HG02973 (cell line): Measurements from ENCODE around the gene CTNND2.

ENCODE experiments used
- ATAC-seq: cut with Tn5 transposase; IDR thresholded peaks from one replicate; pipeline ENCODE4 v1.9.1; 2021; ENCODE audit warnings: moderate library complexity; ENCODE audit not compliant: unreplicated experiment

The CTNND2 gene

DNA sequence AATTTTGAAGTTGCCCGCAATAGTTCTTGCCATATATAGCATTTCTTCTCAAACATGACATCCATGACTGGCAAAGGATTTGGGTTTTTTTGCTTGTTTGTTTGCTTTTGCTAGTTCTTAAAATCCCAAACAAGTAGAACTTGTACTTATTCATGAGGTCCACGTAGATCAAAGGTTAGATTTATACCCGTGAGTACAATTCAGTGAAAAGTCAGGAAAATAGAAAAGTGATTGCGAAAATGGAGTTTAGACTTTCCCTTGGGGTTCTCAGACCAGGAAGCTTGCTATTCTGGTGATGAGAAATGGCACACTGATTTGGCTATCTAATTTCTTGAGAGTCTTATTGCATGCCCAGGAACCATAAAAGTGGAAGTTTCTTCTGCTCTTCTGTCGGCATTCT lies 304.7 kb downstream of the CTNND2 start:
- no peak for ATAC-seq

DNA sequence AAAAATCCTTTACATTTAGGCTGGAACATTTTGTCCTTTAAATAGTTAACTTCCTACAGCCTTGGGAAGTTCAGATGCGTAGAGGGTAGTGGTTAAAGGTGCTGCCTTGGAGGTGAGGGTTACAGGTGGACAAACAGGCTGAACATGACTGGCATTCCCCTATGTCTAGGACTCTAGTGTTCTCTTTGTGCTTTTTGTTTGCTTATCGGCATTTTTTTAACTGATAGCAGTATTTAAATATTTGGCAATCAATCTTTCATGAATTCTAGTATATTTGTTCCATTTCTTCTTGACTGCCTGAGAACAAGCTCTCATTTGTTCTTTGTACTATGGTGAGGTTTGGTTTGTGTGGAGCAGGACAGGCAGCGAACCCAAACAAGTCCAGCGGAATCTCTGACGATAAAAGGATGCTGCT lies 307.6 kb downstream of the CTNND2 start:
- no peak for ATAC-seq

DNA sequence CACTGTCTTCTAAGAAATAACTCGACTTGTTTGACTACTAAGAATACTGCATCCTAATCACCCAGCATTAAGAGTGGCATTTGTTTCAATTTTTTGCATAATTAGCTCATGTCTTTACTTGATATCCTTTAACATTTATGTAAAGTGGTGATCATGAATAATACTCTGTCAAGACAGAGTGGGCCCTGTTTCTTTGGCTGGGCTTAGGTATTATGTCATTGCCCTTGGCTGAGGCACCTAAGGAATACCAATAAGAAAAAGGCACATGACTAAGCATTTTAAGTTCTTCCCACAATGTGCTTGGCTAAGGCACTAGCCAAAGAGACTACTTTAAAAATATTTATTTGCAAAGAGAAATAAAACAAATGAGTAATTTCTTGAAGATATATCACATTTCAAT lies 308.1 kb downstream of the CTNND2 start:
- no peak for ATAC-seq

DNA sequence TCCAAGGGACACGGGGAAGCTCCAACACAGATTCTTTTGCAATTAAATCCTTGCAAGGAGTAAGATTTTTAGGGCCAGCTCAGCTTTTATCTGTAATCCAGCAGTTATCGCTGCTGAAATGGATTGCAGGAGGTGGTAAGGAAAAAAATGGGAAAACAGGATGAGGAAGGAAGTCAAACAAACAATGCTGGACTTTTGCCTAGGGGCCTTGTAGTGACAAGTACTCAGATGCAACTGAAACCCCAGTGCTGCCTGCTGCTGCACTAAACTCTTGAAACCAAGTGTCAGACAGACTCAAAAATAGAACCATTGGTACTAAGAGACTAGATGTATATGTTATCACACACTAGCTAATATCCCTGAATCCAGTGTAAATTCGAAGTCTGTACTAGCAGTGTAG lies 309.2 kb downstream of the CTNND2 start:
- ATAC-seq = no peak

DNA sequence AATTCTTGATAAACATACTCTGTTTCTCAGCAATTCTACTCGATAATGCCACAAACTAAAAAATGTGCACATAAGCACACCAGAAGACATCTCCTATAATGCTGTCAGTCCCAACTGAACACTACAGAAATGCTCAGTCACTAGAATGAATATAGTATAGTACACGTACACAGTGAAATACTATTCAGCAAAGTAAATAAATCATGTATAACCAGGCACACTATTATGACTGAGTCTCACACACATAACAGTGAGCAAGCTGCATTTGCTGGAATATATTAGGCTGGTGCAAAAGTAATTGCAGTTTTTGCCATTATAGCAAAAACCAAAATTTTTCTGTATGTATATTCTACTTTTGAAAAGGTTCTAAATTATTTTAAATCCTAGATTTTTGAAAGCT lies 310.2 kb downstream of the CTNND2 start:
- no peak for ATAC-seq

DNA sequence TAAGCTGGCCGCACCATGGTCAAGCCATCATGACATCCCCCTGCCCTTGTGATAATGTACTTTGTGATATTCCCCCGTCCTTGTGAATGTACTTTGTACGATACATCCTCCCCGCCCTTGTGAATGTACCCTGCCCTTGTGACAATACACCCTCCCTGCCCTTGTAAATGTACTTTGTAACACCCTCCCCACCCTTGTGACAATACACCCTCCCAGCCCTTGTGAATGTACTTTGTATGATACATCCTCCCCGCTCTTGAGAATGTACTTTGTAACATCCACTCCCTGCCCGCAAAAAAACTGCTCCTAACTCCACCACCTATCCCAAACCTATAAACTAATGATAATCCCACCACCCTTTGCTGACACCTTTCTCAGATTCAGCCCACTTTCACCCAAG lies 313.8 kb downstream of the CTNND2 start:
- ATAC-seq = no peak

DNA sequence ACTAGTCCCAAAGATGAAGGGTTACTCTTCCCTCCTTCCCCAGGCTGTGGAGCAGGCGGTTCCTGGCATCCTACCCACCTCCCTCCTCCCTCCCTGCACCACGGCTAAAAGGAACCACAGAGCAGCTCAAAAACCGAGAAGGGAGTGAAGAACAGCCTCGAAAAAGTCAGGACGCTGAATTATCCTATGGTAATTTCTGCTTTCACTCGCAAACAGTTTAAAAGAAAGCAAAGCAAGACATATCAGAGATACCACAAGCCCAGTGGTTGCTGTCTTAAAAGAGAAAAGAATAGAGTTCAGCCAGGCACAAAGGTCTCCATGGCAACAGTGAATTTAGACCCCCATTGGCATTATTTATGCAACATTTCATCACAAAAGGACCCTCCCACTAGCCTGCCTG lies 315.4 kb downstream of the CTNND2 start:
- no peak for ATAC-seq

DNA sequence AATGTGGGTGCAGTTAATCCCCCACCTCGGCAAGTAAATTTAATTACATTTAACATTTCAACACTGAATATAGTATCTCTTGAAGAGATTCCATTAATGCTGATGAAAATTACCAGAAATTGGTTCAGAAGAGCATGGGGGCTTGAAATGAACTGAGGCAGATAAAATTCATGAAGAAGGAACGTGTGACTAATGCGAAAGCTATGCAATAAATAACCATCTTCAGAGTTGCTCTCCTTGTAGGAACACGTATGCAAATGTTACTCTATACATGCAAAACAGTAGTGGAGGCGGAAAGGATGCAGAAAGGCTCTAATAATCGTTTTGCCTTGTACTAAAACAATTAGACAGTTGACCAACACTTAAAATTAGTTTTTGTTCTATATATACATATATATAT lies 320.2 kb downstream of the CTNND2 start:
- no peak for ATAC-seq

DNA sequence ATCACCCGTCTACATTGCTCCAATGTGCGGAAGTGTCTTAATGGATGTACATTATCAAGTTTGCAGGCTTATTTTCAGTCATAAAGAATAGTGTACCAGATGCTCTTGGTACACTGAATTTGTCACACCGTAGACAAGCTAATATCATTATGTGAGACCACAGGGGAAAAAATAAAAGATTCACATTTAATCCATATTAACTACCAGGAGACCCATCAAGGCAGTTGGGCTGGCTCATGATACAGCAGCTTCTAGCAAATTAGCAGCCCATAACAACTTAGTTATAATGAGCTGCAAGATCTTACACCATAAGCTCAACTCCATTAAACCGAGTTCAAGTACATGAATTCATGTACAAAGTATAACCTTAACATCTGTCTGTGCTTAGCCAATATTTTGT lies 324.9 kb downstream of the CTNND2 start:
- no peak for ATAC-seq

DNA sequence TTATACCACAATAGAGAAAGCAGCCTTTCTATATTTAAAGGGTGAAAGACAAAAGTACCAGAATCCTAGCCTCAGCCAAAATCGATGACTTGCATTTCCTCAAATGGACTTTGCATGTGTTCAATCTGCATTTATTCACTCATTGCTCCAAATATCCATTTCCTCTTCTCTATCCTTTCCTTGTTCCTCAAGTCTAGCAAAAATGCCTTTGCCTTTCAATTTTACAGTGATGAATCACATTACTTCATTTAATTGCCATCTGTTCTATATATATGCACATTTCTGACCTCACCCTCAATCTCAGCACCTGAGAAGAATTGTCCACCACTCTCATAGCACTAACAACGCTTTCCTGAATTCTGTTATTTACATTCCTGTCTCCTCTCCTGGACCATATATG lies 329.5 kb downstream of the CTNND2 start:
- no peak for ATAC-seq

DNA sequence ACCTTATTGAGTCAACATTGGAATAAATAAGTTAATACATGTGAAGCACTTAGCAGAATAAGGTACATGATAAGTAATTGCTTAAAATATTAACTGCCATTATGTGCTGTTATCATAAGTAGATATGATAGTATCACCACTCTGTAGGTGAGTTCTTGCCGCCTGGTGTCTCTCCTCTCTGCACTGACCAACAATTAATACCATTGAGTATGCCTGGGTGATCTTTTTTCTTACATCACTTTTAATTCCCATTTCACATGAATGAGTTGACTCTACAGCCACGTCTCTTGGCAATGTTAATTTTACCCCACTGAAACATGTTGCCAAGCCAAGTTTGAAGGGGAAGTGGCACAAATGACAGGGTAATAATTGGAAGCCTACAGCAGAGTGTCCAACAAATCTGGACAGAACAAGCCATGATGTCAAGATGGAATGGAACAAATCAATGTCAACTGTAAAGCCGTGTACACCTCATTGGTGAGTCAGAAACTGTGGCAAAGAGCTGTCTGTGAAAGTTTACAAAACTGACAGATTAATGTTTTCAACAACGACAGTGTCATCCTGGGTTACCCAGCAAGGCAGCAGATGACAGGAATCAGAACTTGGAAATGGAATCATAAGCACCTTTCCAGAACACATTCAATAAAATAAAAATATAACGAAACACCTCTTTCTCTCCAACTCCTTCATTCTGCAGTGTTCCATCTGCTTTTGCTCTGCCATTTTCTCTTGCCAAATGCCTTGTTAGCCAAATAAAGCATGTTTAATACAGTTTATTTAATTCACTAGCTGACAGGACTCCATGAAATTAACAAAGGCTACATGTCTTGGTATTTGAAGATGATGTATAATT lies 330.9 kb downstream of the CTNND2 start:
- ATAC-seq = no peak

DNA sequence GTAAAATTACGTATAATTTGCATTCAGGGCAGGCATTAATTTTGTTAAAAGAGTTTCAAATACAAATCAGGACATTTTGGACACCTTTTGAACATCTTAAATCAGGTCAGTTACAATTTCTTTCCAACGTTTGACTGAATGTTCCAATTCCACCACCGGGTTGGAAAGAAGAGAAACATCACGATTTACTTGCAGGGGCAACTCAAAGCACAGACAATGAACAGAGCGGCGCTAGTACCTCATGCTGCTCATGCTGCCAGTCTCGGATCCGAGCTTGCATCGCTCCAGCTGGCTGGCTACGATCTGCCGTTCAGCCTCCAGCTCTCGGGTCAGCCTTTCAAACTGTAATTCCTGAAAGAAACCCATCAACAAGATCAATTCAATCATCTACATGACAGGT lies 339.5 kb downstream of the CTNND2 start:
- no peak for ATAC-seq

DNA sequence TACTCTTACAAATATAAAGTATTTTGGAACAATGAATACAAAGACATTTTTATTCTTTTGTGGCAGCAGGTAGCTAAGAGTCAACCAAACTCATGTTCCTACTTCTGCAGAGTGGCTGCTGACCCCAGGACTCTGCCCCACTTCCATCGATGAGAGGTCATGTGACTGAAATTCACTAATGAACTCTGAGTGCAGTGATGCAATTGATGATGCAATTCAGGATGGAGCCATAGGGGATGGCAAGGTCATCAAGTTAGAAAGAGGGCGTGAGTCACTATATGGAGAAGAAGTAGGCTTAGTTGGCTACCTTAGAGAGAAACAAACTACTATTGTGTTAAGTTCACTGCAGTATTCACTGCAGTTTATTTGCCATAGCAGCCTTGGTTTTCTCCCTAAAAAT lies 340.4 kb downstream of the CTNND2 start:
- ATAC-seq = no peak

DNA sequence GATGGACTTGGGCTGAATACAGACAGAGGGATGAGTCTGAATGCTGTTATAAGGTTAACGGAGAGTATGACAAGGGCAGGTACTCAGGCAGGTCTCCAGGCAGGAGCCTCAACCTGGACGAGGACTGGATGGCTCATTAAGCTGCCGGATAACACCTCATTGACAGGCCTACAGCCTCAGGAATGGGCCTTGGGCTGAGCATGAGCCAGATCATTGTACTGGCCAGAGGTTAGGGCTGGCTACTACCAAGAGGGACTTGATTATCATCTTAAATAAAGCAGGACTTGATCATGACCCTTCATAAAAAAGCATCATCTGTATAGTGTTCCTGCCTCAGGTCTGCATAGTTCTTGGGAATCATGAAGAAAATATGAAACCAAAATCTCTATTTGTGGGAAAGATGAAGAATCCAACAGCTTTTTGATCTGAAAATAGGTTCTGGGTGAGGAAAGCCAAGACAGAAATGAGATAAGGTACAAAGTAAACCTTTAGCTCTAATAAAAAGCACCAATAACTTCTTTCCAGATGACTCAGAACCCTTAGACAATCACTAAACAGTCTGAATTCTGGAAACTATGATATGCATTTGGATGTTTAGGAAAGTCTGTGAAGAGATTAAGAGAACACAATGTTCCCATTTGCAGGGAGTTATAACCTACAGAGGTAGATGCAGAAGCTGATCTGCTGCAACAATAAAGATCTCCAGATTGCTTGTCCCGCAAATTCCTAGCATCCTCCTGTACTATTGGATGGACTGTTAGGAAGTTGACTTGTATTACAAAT lies 343.1 kb downstream of the CTNND2 start:
- no peak for ATAC-seq

DNA sequence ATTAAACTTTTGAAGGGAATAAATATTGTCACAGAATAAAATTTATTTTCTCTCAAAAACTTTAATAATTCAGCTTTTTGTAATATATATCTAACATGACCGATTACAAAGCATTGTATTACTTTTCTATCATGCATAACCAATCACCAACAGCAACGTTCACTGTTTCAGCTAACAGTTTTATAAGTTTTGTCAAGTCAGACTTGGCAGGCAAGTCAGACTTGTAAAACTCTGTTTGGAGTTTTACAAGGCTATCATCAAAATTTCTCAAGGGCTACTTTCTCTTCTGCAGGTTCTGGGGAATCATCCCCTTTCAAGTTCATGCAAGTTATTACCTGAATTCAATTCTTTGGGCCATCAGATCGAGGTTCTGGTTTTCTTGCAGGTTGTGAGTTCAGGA lies 347.2 kb downstream of the CTNND2 start:
- no peak for ATAC-seq

DNA sequence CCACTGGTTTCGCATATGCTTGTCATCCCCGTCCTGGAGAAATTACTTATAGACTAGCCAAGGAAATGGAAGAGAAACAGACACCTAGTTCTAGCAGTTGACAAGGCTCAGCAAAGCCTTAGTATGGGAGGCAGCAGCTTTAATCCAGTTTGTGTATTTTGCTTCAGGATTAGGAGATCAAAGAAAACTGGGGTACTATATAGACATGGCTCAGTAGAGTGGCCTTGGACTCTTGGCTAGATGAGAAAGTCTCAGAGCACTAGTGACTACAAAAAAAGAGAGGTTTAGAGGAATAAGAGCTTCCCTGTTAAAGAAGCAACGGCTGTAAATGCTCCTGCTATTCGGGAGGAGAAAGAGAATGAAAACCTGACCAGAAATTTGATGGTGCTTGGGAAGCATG lies 349.1 kb downstream of the CTNND2 start:
- no peak for ATAC-seq

DNA sequence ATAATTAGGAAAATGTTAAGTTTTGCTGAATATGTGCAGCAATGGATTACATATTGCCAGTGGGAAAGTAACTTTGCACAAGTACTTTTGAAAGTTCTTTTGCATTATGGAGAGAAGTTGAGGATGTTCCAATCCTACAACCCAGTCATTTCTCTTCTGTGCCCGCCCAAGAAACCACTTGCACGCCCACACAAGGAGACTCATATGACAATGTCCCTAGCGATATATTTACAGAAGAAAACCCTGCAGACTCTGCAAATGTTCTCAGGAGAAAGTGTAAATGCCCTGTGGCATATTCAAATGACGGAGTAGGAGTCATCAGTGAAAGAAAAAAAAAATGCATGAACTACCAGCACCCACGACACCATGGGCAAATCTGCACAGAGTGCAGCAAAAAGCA lies 356.5 kb downstream of the CTNND2 start:
- no peak for ATAC-seq

DNA sequence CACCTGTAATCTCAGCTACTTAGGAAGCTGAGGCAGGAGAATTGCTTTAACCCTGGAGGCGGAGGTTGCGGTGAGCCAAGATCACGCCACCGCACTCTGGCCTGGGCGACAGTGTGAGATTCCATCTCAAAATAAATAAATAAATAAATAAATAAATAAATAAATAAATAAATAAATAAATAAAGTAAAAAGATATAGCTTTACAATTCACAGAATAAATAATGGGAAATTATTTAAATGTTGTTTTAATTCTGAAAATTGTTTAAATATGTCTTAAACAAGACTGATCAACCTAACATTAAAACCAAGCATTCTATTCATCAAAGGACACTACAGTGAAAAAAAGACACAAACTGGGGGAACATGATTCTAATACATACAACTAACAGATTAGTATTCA lies 357.1 kb downstream of the CTNND2 start:
- ATAC-seq = no peak

DNA sequence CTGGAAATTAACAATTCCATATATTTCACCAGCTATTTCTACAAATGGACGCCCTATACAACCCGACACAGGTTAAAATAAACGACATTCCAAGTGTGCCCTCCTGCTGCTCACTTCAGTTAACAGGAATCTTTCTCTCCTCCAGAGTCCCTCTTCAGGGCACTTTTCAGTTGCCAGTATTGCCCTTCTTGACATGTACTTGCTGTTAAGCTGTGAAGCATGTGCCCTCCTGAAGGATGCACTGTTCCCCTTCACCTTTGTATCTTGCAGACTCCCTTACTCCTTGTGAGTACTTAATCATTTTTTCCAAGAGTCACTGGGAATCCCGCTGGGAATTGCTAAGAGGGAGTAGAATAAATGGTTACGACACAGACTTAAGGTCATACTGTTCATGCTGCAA lies 364.1 kb downstream of the CTNND2 start:
- no peak for ATAC-seq

DNA sequence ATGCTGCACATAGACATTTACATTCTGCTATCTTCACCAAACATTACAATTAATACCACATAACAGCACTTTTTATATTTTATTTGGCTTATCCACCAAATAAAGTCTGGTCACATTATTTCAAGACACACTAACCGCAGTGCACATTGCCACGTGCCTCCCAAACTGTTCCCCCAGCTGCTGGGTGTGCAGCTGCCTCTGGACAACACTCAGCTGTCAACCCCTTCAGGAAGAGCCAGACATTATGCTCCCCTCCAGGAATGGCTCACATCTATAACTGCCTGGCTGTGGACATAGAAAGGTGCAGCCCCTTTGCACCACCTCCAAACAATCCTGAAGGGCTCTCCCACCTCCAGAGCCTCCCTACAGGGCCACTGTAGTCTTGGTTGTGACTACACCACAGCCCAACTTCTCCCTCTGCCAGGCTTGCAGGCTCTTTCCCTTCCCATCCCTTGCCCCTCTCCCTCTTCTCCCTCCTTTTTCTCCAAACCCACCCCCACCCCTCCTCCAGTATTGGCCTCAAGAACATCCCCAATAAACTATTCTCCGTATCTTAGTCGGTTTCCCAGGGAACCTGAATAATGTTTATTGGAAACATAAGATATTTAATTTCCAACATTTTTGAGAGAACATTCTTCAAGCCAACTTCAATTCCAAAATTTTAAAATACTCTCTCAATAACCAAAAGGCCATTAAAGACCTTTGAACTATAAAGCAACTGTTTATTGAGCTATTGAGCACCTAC lies 372.3 kb downstream of the CTNND2 start:
- ATAC-seq = no peak

DNA sequence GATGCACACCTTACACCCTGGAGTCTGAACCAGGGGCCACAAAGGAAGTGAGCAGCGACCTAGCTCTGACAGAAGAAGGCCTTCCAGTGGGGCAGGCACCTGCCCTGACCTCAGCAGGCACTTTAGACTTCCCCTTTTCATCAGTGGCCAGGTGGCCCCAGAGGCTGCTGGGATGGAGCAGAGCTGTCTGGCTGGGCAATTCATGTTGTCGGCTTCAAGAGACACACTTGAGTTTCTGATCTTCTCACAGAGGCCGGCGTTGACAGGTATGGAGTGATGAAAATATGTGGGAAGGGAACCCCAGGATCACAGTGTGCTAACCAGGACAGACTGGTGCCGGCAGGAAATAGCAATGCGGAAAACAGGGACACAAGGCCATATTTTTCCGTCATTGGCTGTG lies 375.5 kb downstream of the CTNND2 start:
- ATAC-seq = no peak
